NCI-H748 (cell line): ENCODE results near the gene SMARCD3.

Experiments used
- DNase-seq: peaks from one replicate; lab custom pipeline; 2025; ENCODE audit not compliant: unreplicated experiment; lab: John Stamatoyannopoulos, UW

SMARCD3 gene

DNA sequence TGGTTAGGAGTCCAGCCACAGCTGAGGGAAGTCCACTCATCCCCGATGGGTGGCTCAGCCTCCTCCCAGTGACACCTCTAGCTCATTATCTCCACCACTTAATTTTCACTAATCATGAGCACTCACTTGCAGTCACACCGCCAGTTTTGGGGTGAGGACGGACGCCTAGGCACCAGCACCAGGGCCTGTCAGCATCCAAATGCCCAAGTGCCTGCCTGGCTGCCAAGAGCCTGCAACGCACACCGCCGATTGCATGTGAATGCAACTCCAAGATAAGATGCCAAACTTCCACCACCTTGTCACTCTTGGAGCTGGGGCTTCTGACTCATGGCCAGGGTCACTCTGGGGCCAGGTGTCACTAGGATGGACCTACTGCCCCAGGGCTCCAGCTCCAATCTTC lies 24.4 kb upstream of the SMARCD3 start:
- no peak for DNase-seq

DNA sequence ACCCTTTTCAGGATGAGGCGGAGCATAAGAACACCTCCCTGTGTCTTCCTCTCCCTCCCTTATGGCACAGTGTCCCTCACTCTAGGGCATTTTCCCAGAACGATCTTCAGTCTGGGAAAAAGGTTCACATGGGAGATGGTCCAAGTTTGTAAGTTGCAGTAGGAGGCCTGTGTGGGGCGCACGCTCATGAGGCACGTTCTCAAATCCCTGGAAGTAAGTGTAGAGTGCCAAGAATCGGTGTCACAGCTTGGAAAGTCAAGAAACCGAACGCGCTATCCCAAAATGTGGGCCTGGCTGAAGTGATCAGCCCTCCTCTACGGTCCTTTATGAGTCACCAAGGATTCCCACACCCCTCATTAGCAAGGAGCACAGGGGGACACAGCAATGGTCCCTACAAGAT lies 23.9 kb upstream of the SMARCD3 start:
- no peak for DNase-seq

- no peak for DNase-seq
These were observed 23.3 kb upstream of the SMARCD3 start for GRCh38 chr7:151271699-151272355.

- no peak for DNase-seq
These were observed 21.0 kb upstream of the SMARCD3 start for GRCh38 chr7:151269511-151269910.

DNA sequence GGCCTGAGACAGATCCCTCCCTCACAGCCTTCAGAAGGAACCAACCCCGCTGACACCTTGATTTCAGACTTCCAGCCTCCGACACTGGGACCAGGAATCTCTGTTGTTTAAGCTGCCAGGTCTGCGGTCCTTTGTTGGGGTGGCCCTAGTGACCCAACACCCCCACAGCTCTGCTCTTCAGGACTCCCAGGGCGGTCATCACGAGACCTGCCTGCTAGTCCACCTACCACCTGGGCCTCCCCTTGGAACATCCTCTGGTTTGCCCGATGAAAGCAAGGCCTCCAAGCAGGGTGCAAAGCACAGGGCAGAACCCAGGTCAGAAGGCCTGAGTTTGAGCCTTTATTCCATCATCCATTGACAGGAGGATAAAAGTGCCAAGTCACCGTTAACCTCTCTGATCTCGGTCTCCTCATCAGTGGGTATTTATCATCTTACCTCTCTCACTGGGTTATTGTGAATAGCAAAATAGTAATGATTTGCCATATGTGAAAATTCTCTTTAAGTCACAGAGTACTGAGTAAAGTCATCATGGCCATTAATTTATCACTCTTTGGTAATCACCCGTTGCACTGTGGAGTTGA lies 16.9 kb upstream of the SMARCD3 start:
- no peak for DNase-seq

GRCh38 chr7:151264615-151265014 lies 16.1 kb upstream of the SMARCD3 start:
- DNase-seq = no peak

GRCh38 chr7:151261529-151261928 lies 13.0 kb upstream of the SMARCD3 start:
- peak; percentile 12 for DNase-seq

- DNase-seq = no peak
These were observed 12.4 kb upstream of the SMARCD3 start for GRCh38 chr7:151260883-151261282.

DNA sequence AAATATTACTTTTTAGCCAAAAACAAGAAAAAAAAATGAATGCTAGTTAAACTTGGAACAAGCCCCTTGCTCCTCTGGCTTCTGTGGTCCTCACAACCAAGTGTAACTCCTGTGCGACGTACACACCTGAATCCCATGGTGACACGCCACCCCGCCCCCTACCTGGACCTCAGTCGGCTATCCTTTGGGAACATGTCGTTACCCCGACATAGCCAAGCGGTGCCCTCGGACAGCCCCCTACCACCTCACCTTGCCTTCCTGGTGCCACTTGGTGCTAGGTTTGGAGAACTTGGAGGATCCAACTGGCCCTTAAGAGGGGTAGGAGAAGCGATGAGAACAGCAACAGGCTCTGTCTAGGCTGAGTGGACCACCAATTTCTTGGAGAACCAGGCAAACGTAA lies 12.0 kb upstream of the SMARCD3 start:
- no peak for DNase-seq

DNA sequence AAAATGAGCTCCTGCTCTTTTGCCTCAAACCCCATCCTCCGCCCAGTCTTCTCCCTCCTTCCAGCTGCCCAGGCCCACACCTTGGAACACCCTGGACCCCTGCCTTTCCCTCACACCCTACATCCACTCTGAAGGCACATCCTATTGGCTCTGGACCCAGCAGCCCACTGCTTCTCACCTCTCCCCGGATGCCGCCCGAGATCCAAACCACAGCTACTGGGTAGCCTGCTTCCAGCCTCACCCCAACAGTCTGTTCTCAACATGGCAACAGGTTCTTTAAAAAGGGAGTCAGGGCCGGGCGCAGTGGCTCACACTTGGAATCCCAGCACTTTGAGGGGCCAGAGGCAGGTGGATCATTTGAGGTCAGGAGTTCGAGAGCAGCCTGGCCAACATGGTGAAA lies 9.5 kb upstream of the SMARCD3 start:
- no peak for DNase-seq

DNA sequence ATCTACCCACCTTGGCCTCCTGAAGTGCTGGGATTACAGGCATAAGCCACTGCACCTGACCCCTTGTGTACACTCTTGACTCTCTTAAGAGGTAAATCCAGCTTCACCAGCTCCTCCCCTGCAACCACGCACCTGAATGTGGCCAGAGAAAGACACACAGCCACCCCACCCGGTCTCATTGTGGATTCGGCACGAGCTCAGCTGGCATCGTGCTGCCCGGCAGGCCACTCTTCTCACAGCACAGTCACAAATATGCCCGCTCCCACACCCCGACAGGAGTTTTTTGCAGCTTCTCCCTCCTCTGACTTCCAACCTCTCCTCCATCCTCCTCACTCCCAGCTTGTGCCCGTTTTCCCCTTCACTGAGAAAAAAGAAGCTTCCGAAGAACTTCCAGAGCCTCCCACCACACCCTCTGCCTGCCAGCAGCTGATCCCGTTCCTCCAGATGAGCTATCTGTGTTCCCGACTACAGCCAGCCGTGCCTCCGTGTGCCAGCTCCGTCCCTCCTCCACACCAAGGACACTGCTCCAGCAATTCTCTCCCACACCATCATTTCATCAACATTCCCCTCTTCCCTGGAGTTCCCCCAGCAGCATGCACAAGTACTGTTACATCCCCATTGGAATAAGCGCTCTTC lies 8.0 kb upstream of the SMARCD3 start:
- no peak for DNase-seq

DNA sequence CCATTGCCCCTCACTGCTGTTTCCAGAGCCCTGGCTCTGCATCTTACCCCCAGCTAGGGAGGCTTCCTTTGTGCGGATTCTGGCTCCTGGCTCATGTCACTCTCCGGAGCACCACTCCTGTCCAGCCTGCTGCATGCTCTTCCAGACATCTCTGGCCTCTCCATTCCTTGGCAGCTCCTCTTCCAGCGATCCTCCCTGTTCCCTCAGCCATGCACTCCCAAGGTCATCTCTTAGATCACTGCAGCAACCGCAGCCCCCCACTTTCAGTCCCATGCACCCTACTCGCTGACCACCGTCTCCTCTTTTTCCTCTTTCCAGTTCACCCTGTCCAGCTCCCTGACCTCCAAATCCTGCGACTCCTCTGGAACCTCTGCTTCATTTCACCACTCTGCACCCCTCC lies 6.9 kb upstream of the SMARCD3 start:
- no peak for DNase-seq

DNA sequence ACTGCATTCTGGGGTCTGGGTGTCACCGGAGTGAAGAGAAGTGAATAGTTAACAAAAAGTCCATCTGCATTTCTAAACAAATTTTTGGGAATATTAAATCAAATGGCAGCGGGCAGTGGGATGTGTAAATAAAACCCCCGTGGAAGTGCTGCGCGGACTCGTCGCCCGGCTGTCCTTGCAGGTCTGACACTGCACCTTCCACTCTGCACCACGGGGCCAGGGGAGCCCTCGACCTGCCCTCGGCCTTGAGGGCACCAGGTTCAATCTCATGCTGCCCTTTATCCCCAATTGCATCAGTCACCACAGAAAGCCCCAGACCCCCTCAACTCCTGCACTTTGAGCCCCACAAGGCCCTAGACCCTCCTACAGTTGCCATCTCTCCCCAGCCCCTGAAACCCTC lies 6.4 kb upstream of the SMARCD3 start:
- DNase-seq = no peak

GRCh38 chr7:151254316-151254715 lies 5.8 kb upstream of the SMARCD3 start:
- DNase-seq = no peak

- no peak for DNase-seq
These were observed 4.6 kb upstream of the SMARCD3 start for GRCh38 chr7:151252961-151253711.

- no peak for DNase-seq
These were observed 4.0 kb upstream of the SMARCD3 start for GRCh38 chr7:151252561-151252835.

DNA sequence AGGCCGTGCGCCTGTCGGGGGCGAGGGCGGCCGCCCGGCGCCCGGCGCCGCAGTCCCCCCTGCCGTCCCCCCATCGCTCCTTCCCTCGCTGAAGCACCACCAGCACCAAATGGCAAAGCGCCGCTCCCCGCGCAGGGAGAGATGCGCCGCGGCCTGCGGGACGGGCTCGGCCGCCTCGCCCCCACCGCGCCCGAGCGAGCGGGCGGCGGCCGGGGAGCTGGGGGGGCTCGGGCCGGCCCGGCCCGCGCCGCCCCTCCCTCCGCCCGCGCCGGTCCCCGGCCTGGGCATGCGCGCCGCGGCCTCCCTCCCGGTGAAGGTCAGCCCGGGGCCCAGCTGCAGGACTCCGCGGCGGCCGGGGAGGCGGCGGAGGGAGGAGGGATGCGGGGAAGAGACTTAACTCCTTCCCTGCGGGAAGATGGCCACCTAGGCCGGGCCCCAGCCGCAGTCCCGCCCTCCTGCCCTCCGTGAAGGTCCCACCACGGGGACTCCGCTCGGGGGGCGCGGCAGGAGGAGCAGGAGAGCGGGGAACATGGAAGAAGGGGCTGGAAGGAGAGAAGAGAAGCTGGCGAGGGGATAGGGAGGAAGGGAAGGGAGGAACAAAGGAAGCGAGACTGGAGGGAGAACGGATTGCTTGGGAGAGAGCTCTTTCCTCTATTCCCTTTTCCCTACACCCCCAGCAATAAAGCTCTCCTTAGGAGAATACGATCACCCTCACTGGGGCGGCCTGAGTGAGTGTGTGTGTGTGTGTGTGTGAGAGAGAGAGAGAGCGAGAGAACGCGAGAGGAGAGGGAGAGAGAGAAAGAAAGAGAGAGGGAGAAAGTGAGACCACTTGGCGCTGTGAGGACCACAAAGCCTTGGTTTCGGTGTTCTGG lies 3.4 kb upstream of the SMARCD3 start:
- DNase-seq = peak; percentile 79

GRCh38 chr7:151251328-151251688 lies 2.8 kb upstream of the SMARCD3 start:
- DNase-seq = no peak

DNA sequence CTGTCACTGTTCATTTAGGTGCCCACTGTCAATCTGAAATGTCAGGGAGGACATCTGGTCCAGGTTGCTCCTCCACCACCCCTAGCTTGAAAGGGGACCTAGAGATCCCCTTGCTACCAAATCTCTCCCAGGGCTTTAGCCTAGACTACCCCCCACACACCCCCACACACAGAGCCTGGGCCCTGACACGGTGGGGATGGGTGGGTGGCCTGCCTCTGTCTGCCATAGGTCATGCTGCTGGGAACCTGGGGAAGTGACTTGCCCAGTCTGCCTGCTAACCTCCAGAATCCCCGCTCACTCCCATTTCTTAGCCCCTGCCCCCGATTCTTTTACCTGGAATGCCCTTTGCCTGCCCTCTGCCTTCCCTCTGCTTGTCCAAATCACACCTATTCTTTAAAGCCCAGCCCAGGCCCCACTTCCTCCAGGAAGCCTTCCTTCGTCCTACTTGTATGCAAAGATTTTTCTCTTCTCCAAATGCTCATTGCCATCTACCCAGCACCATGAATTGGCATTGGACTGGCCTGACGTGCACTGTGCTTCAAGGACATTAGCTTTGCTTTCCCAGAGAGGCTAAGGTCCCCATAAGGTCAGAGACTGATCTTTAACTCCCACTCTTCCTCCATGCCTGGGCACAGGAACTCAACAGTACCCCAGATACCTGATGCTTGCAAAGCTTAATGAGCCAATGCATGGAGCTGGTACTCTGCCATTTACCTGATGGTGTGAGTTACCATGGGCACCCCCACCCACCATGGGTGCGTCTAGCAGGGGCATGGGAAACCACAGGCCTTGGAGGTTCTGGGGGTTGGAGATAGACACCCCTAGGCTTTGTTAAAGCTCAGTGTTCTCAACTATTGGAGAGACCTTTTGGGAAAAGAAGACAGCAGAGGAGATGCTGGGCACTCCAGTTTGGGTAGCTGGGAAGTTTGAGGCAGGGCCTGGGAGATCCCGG lies 2.0 kb upstream of the SMARCD3 start:
- no peak for DNase-seq

DNA sequence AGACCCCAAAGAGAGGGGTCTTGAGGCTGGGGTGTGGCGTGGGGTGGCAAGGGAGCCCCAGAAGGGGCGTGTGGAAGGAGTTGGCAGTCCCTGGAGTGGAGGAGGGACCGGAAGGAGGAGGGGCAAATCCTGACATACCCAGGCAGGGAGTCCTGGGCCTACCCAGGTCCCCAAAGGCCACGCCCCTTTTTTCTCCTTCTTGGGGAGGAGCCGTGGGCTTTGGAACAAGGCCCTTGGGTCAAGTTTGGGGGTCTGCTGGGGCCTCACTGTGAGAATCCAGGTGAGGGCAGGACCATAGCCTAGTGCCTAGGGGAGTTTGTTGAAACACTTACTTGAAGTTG lies 1.2 kb upstream of the SMARCD3 start:
- no peak for DNase-seq
